HL-60 (cell line): ENCODE data around the gene ANKS1A.
"Not testable (repeated sequence)": the region's sequence is repeated elsewhere in the genome, so short reads cannot be mapped to it uniquely, and the experiment has no call there.

ENCODE experiments used
- DNase-seq, 2 experiments: peaks; one replicate each; pipeline ENCODE4 v3.0.0-alpha.2; 2010 to 2020; ENCODE audit warnings: low read depth in 1 of 2, low spot score in 1 of 2
- H3K27ac ChIP-seq: fragments of 250-450 bp; sonication (Bioruptor Pico); replicated peaks from 2 replicates; pipeline ENCODE4 v1.5.1; 2020; ENCODE audit warnings: mild to moderate bottlenecking, moderate library complexity
- H3K27me3 ChIP-seq: fragments of 250-450 bp; sonication (Bioruptor Pico); 2 replicates; pipeline ENCODE4 v1.5.1; 2021; ENCODE audit warnings: mild to moderate bottlenecking, moderate library complexity; ENCODE audit not compliant: insufficient read depth, poor library complexity, severe bottlenecking
- H3K4me3 ChIP-seq: replicated peaks from 2 replicates; pipeline ENCODE4 v1.5.1; 2011; ENCODE audit warnings: mild to moderate bottlenecking, control low read depth, low read length; ENCODE audit not compliant: insufficient read depth
- GABPA ChIP-seq: IDR thresholded peaks from 2 replicates; pipeline ENCODE4 v1.6.1; 2012; ENCODE audit warnings: low read depth
- POLR2AphosphoS5 ChIP-seq: IDR thresholded peaks from 2 replicates; pipeline ENCODE4 v1.6.1; 2012; ENCODE audit warnings: low read depth
- SPI1 ChIP-seq: IDR thresholded peaks from 2 replicates; pipeline ENCODE4 v1.6.1; 2012; ENCODE audit warnings: low read depth, mild to moderate bottlenecking, borderline replicate concordance
- TF ChIP-seq, protein P1 (sequence below): IDR thresholded peaks from one replicate; pipeline ENCODE4 v1.5.1; 2011; ENCODE audit warnings: low read length, control low read depth, inconsistent platforms; ENCODE audit not compliant: insufficient read depth
- TF ChIP-seq, protein P2 (sequence below): IDR thresholded peaks from 2 replicates; pipeline ENCODE4 v1.6.1; 2012; ENCODE audit warnings: low read depth; ENCODE audit not compliant: insufficient replicate concordance

The ANKS1A gene

DNA sequence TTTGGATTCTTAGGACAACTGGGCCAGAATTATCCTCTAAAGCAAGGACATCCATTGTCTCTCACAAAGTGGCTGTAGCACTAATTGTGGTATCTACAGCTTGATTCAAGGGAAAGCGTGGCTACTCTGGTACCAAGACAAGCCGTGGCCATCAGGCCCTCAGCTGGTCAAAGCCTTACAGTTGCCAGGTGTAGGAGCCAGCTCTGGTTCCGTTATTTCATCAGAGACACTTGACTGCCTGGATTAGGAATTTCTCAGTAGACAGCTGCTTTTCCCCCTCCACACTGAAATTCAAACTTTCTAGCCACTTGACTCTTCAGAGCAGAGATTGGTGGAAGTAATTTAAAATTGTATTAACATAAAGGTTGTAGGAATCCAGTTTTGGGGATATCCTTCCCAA, 104.2 kb downstream of the ANKS1A start:
- Histone ChIP-seq H3K27me3 (no peaks in the 10 kb centered on the region), H3K27ac (no peak overlapping the region), H3K4me3 (no peak overlapping the region)
- no peak for DNase-seq
- TF ChIP-seq, protein P1, sequence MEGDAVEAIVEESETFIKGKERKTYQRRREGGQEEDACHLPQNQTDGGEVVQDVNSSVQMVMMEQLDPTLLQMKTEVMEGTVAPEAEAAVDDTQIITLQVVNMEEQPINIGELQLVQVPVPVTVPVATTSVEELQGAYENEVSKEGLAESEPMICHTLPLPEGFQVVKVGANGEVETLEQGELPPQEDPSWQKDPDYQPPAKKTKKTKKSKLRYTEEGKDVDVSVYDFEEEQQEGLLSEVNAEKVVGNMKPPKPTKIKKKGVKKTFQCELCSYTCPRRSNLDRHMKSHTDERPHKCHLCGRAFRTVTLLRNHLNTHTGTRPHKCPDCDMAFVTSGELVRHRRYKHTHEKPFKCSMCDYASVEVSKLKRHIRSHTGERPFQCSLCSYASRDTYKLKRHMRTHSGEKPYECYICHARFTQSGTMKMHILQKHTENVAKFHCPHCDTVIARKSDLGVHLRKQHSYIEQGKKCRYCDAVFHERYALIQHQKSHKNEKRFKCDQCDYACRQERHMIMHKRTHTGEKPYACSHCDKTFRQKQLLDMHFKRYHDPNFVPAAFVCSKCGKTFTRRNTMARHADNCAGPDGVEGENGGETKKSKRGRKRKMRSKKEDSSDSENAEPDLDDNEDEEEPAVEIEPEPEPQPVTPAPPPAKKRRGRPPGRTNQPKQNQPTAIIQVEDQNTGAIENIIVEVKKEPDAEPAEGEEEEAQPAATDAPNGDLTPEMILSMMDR, result no peak
- TF ChIP-seq GABPA (no peak), SPI1 (no peak), POLR2AphosphoS5 (no peak)
- TF ChIP-seq, protein P2, sequence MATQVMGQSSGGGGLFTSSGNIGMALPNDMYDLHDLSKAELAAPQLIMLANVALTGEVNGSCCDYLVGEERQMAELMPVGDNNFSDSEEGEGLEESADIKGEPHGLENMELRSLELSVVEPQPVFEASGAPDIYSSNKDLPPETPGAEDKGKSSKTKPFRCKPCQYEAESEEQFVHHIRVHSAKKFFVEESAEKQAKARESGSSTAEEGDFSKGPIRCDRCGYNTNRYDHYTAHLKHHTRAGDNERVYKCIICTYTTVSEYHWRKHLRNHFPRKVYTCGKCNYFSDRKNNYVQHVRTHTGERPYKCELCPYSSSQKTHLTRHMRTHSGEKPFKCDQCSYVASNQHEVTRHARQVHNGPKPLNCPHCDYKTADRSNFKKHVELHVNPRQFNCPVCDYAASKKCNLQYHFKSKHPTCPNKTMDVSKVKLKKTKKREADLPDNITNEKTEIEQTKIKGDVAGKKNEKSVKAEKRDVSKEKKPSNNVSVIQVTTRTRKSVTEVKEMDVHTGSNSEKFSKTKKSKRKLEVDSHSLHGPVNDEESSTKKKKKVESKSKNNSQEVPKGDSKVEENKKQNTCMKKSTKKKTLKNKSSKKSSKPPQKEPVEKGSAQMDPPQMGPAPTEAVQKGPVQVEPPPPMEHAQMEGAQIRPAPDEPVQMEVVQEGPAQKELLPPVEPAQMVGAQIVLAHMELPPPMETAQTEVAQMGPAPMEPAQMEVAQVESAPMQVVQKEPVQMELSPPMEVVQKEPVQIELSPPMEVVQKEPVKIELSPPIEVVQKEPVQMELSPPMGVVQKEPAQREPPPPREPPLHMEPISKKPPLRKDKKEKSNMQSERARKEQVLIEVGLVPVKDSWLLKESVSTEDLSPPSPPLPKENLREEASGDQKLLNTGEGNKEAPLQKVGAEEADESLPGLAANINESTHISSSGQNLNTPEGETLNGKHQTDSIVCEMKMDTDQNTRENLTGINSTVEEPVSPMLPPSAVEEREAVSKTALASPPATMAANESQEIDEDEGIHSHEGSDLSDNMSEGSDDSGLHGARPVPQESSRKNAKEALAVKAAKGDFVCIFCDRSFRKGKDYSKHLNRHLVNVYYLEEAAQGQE, result no peak

DNA sequence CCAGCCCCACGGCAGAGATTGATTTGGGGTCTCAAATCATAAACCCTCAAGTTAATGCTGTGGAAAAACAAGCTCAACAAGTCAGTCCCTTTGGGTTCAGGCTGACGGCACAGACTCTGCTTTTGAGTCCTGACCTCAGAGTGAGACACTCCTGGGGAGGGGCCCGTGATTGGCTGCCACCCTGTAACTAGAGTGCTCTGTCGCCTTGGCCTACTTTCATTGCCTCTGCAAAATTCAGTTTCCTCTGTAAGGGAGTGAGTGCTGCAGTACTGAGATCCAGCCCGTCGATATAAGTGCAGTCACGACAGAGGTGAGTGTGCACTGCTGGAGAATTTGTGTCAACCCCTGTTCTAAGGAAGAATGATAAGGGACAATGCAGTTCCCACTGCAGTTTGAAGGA, 105.6 kb downstream of the ANKS1A start:
- no peak overlapping the region for H3K27ac ChIP-seq
- TF ChIP-seq SPI1, result no peak
- TF ChIP-seq, protein P2, result no peak
- TF ChIP-seq, protein P1, result no peak
- no peak for TF ChIP-seq POLR2AphosphoS5
- TF ChIP-seq GABPA, result no peak
- H3K4me3 ChIP-seq, result no peak overlapping the region
- DNase-seq, result no peak
- H3K27me3 ChIP-seq, result no peaks in the 10 kb centered on the region

DNA sequence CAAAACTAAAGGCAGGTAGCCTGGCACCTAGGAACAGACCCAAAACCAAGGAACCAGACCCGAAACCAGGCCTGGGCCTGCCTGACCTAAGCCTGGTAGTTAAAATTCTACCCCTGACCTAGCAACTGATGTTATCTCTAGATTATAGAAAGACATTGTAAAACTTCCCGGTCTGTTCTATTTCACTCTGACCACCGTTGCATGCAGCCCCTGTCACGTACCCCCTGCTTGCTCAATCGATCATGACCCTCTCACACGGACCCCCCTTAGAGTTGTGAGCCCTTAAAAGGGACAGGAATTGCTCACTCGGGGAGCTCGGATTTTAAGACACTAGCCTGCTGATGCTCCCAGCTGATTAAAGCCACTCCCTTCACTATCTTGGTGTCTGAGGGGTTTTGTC, 109.4 kb downstream of the ANKS1A start:
- not testable (repeated sequence) for H3K27ac ChIP-seq, DNase-seq, H3K4me3 ChIP-seq, H3K27me3 ChIP-seq

DNA sequence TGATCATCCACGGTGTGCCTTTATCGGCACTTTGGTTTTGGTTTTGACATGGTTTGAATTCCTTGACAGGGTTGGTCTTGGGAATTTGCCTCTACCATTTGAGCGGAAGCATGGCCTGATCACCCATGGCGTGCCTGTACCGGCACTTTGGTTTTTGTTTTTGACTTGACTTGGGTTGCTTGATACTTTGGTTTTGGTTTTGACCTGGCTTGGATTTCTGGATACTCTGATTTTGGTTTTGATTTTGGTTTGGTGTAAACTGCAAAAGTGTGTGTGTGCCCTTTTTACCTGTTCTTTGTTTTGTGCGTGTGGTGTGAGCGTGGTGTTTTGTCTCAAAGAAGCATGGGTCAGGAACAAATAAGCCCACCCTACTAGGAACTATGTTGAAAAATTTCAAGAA, 110.1 kb downstream of the ANKS1A start:
- not testable (repeated sequence) for DNase-seq, H3K4me3 ChIP-seq, H3K27me3 ChIP-seq, H3K27ac ChIP-seq

DNA sequence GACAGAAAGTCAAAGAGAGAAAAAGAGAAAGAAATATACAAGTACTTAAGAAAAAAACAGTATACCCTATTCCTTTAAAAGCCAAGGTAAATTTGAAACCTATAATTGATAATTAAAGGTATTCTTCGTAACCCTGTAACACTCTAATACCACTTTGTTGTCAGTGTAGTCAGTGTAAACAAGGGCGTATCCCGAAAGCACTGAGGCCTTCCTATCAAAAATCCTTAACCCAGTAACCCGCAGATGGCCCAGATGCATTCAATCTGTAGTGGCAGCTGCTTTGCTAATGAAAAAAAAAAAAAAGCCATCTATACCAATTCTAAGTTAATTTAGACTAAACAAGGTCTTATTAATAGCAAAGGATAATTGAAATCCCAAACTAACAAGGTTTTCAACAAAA, 110.9 kb downstream of the ANKS1A start:
- not testable (repeated sequence) for H3K27ac ChIP-seq, DNase-seq, H3K4me3 ChIP-seq, H3K27me3 ChIP-seq

DNA sequence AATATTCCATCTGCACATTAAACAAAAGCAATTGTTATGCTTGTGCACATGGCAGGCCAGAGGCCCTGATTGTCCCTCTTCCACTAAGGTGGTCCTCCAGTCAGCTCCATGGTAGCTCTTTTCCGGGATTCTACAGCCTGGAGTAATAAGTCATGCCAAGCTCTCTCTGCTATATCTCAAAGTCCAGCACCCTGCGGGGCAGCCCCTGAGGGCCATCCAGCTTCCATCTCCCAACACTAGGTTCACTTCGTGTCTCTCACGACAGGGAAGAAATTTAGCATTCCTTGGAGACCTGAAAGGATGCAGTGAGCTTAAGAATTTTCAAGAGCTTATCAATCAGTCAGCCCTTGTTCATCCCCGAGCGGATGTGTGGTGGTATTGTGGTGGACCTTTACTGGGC, 112.3 kb downstream of the ANKS1A start:
- H3K27ac ChIP-seq, DNase-seq, H3K4me3 ChIP-seq, H3K27me3 ChIP-seq: not testable (repeated sequence)

DNA sequence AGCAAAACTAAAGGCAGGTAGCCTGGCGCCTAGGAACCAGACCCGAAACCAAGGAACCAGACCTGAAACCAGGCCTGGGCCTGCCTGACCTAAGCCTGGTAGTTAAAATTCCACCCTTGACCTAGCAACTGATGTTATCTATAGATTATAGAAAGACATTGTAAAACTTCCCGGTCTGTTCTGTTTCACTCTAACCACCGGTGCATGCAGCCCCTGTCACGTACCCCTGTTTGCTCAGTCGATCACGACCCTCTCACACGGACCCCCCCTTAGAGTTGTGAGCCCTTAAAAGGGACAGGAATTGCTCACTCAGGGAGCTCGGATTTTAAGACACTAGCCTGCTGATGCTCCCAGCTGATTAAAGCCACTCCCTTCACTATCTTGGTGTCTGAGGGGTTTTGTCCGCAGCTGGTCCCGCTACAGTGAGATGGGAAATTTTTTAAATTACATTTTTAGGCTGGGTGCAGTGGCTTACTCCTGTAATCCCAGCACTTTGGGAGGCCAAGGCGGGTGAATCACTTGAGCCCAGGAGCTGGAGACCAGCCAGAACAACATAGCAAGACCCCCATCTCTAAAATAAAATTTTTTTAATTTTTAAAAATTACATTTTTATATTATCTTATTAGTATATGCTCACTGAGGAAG, 115.0 kb downstream of the ANKS1A start:
- not testable (repeated sequence) for DNase-seq, H3K4me3 ChIP-seq, H3K27ac ChIP-seq, H3K27me3 ChIP-seq
